ENCODE measurements around the gene TCF12. TPM values are rescaled to one million over a fixed set of nuclear protein-coding genes. Genes with fewer than 3 reads are reported as not detected.

TCF12 gene
- polyA plus RNA-seq, 1 donor (not counting 4 experiments of a cell fraction or from before 2014, with no cell fraction given), result 48.3 TPM

DNA sequence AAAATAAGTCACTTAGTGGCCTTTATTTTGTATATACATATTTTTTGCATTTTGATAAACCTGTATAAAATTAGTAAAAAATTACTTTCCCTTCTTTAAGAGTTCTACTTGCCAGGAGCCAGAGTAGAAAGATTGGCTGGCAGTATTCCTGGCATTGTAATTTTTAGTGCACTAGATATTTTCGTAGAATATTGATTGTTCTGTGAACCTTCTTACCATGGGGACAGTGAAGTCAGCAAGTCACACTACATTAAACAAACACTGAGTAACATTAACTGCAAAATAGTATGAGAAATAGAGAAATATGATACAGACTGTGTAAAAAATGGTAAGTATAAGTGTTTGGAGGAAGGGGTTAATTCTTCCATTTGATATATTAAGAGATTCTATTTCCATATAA lies 26.0 kb downstream of the TCF12 start:
- FAIRE-seq, result no peak
- Histone ChIP-seq H4K20me1 (ENCODE audit: control insufficient read depth, extremely low read depth, insufficient read depth, low read length) (no peaks in the 10 kb centered on the region), H3K9ac (ENCODE audit: control insufficient read depth, extremely low read depth, insufficient read depth, low read length) (no peak overlapping the region), H3K9me3 (ENCODE audit: control insufficient read depth, low read depth, low read length) (no peaks in the 10 kb centered on the region), H3K9me1 (ENCODE audit: control insufficient read depth, extremely low read depth, insufficient read depth, low read length) (peaks cover 2% of the 10 kb centered on the region), H3K4me3 (ENCODE audit: control insufficient read depth in 2 of 3, extremely low read depth in 1 of 3, insufficient read depth in 2 of 3, low read depth in 1 of 3, low read length in 3 of 3) (no peak overlapping the region), H2AFZ (ENCODE audit: control insufficient read depth, low read length) (no peak overlapping the region), H3K36me3 (ENCODE audit: control insufficient read depth in 2 of 2, extremely low read depth in 1 of 2, insufficient read depth in 2 of 2, low read length in 2 of 2) (no peaks in the 10 kb centered on the region), H3K4me2 (ENCODE audit: control insufficient read depth, extremely low read depth, insufficient read depth, low read depth, low read length) (no peak overlapping the region), H3K79me2 (ENCODE audit: control insufficient read depth, insufficient read depth, low read length) (peaks cover 87% of the 10 kb centered on the region), H3K27ac (ENCODE audit: control insufficient read depth, insufficient read depth, low read length) (no peak overlapping the region), H3K4me1 (ENCODE audit: control insufficient read depth, extremely low read depth, insufficient read depth, low read length) (peaks cover 3% of the 10 kb centered on the region), H3K27me3 (ENCODE audit: control insufficient read depth, extremely low read depth, insufficient read depth, low read length) (no peaks in the 10 kb centered on the region)
- dilution Hi-C loops (cut with MboI; ENCODE audit: extremely low pct_ligation_motif_present, low sequenced_read_pairs), result no loop called here
- no peak for DNase-seq (ENCODE audit: low read depth, low spot score)
- no peak for TF ChIP-seq CTCF (optimal IDR thresholded peaks at IDR 0.05 in 1 of 3, IDR thresholded peaks at IDR 0.05 in 1 of 3, conservative IDR thresholded peaks at IDR 0.05 in 1 of 3; ENCODE audit: extremely low read depth in 1 of 3, insufficient read depth in 2 of 3, low read length in 3 of 3)
- TF ChIP-seq EZH2 (IDR thresholded peaks at IDR 0.05; ENCODE audit: low read length), result no peak

GRCh38 chr15:56946150-56946549 lies 27.7 kb downstream of the TCF12 start:
- no peak for FAIRE-seq
- TF ChIP-seq CTCF (optimal IDR thresholded peaks at IDR 0.05 in 1 of 3, IDR thresholded peaks at IDR 0.05 in 1 of 3, conservative IDR thresholded peaks at IDR 0.05 in 1 of 3; ENCODE audit: extremely low read depth in 1 of 3, insufficient read depth in 2 of 3, low read length in 3 of 3), result no peak
- TF ChIP-seq EZH2 (IDR thresholded peaks at IDR 0.05; ENCODE audit: low read length), result no peak
- Histone ChIP-seq H3K4me2 (ENCODE audit: control insufficient read depth, extremely low read depth, insufficient read depth, low read depth, low read length) (no peak overlapping the region), H3K4me3 (ENCODE audit: control insufficient read depth in 2 of 3, extremely low read depth in 1 of 3, insufficient read depth in 2 of 3, low read depth in 1 of 3, low read length in 3 of 3) (no peak overlapping the region), H3K4me1 (ENCODE audit: control insufficient read depth, extremely low read depth, insufficient read depth, low read length) (peaks cover 3% of the 10 kb centered on the region), H3K9me1 (ENCODE audit: control insufficient read depth, extremely low read depth, insufficient read depth, low read length) (no peaks in the 10 kb centered on the region), H3K9me3 (ENCODE audit: control insufficient read depth, low read depth, low read length) (no peaks in the 10 kb centered on the region), H2AFZ (ENCODE audit: control insufficient read depth, low read length) (no peak overlapping the region), H3K27ac (ENCODE audit: control insufficient read depth, insufficient read depth, low read length) (no peak overlapping the region), H3K9ac (ENCODE audit: control insufficient read depth, extremely low read depth, insufficient read depth, low read length) (no peak overlapping the region), H3K79me2 (ENCODE audit: control insufficient read depth, insufficient read depth, low read length) (peaks cover 88% of the 10 kb centered on the region), H3K36me3 (ENCODE audit: control insufficient read depth in 2 of 2, extremely low read depth in 1 of 2, insufficient read depth in 2 of 2, low read length in 2 of 2) (no peaks in the 10 kb centered on the region), H4K20me1 (ENCODE audit: control insufficient read depth, extremely low read depth, insufficient read depth, low read length) (peaks cover 4% of the 10 kb centered on the region), H3K27me3 (ENCODE audit: control insufficient read depth, extremely low read depth, insufficient read depth, low read length) (no peaks in the 10 kb centered on the region)
- DNase-seq (ENCODE audit: low read depth, low spot score), result no peak
- dilution Hi-C loops (cut with MboI; ENCODE audit: extremely low pct_ligation_motif_present, low sequenced_read_pairs), result no loop called here

All from keratinocyte (primary cell).